Measurements from ENCODE around the gene GBX1.

- TF ChIP-seq POLR2A (IDR thresholded peaks at IDR 0.05) = no peak
- no peak for TF ChIP-seq CTCF (IDR thresholded peaks at IDR 0.05)
- no peak for TF ChIP-seq POLR2AphosphoS5 (IDR thresholded peaks at IDR 0.05)
Measured at GRCh38 chr7:151215396-151215795, 47.9 kb upstream of the GBX1 start.

Data from suprapubic skin (tissue), 4 donors.